Mesothelial cell of epicardium (in vitro differentiated cells): ENCODE results near the gene ITFG2. TPM values are rescaled to one million over a fixed set of nuclear protein-coding genes. Genes with fewer than 3 reads are reported as not detected.
A peak's percentile ranks its signal among the peaks of the same experiment; 100 is the strongest.

Source experiments
- DNase-seq, 2 experiments: peaks; one replicate each; pipeline ENCODE4 v3.0.0; 2021; ENCODE audit warnings: low spot score in 2 of 2; ENCODE audit not compliant: unreplicated experiment in 2 of 2
- H3K27ac Mint-ChIP-seq: 2 replicates; pipeline ENCODE4 v1.8.0; 2021; ENCODE audit warnings: mixed read lengths
- H3K27me3 Mint-ChIP-seq: 2 replicates; pipeline ENCODE4 v1.8.0; 2021; ENCODE audit warnings: low read depth, mixed read lengths
- H3K36me3 Mint-ChIP-seq: 2 replicates; pipeline ENCODE4 v1.8.0; 2021; ENCODE audit warnings: mixed read lengths
- H3K4me1 Mint-ChIP-seq: 2 replicates; pipeline ENCODE4 v1.8.0; 2021; ENCODE audit warnings: mixed read lengths
- H3K4me3 Mint-ChIP-seq: 2 replicates; pipeline ENCODE4 v1.8.0; 2021; ENCODE audit warnings: mild to moderate bottlenecking, moderate library complexity, mixed read lengths
- H3K9me3 Mint-ChIP-seq: 2 replicates; pipeline ENCODE4 v1.8.0; 2021; ENCODE audit warnings: mixed read lengths
- total RNA-seq: library from RNA; stranded (reverse); gene quantifications from 3 replicates; pipeline ENCODE4 v1.2.1, GENCODE V29; 2021
- TF ChIP-seq, protein P1 (sequence below): fragments of 200-600 bp; sonication (generic); IDR thresholded peaks from one replicate; pipeline ENCODE4 v1.5.0; 2021; ENCODE audit warnings: antibody characterized with exemption; ENCODE audit not compliant: unreplicated experiment

ITFG2 gene
- total RNA-seq = 57.4 to 60.0 TPM (median 59.3 TPM) in 3 replicates

DNA sequence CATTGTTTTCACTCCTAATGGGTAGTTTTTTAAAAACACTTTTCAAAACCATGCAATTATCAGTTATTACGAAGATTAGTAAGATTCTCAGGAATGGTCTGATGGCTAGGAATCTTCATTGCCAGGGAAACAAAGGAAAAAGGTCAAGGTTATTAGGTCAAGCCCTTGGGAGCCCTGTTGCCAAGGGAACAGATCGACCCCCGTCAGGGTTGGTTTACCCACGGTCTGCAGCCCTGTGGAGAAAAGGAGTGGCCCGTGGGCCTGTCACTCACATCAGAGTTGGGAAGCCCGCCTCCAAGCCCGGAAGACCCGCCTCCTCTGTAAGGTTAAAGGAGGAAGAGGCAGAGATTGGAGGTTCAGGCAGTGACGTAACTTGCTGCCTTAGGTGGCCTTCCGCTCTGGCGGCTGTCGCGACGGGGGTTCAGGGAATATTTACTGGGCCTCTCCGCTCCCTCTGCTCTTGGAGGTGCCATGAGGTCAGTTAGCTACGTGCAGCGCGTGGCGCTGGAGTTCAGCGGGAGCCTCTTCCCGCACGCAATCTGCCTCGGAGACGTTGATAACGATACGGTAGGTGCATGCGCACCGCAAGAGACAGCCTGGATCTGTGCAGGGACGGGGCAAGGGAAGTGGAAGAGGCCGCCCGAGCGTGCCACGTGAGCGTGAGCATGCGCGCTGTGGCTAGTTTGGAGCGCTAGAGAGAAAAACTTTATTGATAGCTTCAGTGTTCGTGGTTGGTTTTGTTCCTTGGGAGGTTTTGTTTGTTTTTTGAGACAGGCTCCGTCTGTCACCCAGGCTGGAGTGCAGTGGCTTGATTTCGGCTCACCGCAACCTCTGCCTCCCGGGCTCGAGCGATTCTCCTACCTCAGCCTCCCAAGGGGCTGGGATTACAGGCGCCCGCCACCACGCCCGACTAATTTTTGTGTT is at the start of gene ITFG2:
Gene ITFG2, plus strand, starts transcription at position 379 of the 924 bp plus-strand sequence. Its CDS starts 93 bp downstream, at position 472.
- no peaks in the 10 kb centered on the region for H3K9me3 Mint-ChIP-seq
- peak within 1 kb of the TSS; percentile 100 for H3K27ac Mint-ChIP-seq
- H3K36me3 Mint-ChIP-seq = peaks cover 13% of the 10 kb centered on the region
- no peaks in the 10 kb centered on the region for H3K27me3 Mint-ChIP-seq
- H3K4me1 Mint-ChIP-seq = peaks cover 15% of the 10 kb centered on the region
- H3K4me3 Mint-ChIP-seq = peak within 1 kb of the TSS; percentile 100
- DNase-seq = peak; percentile 91 to 93
- TF ChIP-seq, protein P1, sequence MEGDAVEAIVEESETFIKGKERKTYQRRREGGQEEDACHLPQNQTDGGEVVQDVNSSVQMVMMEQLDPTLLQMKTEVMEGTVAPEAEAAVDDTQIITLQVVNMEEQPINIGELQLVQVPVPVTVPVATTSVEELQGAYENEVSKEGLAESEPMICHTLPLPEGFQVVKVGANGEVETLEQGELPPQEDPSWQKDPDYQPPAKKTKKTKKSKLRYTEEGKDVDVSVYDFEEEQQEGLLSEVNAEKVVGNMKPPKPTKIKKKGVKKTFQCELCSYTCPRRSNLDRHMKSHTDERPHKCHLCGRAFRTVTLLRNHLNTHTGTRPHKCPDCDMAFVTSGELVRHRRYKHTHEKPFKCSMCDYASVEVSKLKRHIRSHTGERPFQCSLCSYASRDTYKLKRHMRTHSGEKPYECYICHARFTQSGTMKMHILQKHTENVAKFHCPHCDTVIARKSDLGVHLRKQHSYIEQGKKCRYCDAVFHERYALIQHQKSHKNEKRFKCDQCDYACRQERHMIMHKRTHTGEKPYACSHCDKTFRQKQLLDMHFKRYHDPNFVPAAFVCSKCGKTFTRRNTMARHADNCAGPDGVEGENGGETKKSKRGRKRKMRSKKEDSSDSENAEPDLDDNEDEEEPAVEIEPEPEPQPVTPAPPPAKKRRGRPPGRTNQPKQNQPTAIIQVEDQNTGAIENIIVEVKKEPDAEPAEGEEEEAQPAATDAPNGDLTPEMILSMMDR = no peak

DNA sequence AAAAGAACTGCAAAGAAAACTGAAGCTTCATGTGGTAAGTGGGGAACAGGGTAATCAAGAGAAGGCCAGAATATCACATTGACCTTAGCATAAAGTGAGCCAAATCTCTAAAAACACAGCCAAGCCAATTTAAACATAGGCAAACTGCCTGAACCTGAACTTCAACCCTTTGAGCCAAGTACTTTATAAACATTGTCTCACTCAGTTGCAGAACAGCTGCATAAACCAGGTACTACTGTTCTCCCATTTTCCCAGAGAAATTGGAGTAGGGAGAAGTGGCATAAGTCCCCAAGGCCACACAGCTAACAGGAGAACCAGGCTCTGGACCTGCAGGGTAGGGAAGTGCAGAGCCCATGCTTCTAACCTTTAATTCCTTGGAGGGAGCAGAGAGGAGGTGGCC is 48.1 kb upstream of the ITFG2 start:
- Mint-ChIP-seq H3K4me1 (no peaks in the 10 kb centered on the region), H3K4me3 (no peak overlapping the region), H3K36me3 (no peaks in the 10 kb centered on the region), H3K9me3 (no peaks in the 10 kb centered on the region), H3K27ac (no peak overlapping the region), H3K27me3 (peaks cover 24% of the 10 kb centered on the region)
- no peak for DNase-seq
- TF ChIP-seq, protein P1 = no peak

DNA sequence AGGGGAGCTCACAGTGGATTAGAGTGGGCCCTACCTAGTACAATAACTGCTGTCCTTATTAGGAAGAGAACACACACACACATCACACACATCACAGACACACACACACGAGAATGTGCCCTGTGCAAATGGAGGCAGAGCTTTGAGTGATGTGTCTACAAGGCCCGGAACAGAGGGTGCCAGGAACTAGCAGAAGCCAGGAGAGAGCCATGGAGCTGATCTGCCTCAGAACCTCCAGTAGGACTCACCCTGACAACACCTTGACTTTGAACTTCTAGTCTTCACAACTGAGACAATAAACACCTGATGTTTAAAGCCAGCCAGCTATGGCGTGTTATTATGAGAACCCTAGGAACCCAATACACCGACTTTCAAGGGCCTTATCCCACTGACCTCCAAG is 47.4 kb upstream of the ITFG2 start:
- no peak for DNase-seq
- TF ChIP-seq, protein P1 = no peak
- Mint-ChIP-seq H3K27ac (no peak overlapping the region), H3K9me3 (no peaks in the 10 kb centered on the region), H3K4me1 (no peaks in the 10 kb centered on the region), H3K27me3 (peaks cover 22% of the 10 kb centered on the region), H3K36me3 (no peaks in the 10 kb centered on the region), H3K4me3 (no peak overlapping the region)

DNA sequence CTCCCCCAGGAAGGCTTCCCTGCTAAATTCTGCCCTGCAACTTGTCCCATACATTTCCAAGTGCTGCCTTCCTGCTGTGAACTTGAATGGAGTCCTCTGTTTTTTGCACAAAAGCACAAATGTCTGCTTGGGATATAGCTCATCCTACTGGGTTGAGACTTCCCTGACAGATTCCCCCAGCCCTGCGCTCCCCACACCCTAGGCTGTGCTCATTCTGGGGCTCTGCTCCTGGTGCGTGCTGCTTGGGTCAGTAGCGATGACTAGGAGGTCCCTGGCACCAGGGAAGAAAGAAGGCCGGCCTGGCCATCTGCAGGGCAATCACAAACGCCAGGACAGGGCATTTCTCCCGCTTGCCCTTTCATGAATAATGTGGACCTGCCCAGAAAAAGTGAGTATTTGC is 46.9 kb upstream of the ITFG2 start:
- no peaks in the 10 kb centered on the region for H3K9me3 Mint-ChIP-seq
- TF ChIP-seq, protein P1 = no peak
- no peaks in the 10 kb centered on the region for H3K4me1 Mint-ChIP-seq
- no peaks in the 10 kb centered on the region for H3K36me3 Mint-ChIP-seq
- no peak for DNase-seq
- peaks cover 24% of the 10 kb centered on the region for H3K27me3 Mint-ChIP-seq
- no peak overlapping the region for H3K27ac Mint-ChIP-seq
- no peak overlapping the region for H3K4me3 Mint-ChIP-seq

DNA sequence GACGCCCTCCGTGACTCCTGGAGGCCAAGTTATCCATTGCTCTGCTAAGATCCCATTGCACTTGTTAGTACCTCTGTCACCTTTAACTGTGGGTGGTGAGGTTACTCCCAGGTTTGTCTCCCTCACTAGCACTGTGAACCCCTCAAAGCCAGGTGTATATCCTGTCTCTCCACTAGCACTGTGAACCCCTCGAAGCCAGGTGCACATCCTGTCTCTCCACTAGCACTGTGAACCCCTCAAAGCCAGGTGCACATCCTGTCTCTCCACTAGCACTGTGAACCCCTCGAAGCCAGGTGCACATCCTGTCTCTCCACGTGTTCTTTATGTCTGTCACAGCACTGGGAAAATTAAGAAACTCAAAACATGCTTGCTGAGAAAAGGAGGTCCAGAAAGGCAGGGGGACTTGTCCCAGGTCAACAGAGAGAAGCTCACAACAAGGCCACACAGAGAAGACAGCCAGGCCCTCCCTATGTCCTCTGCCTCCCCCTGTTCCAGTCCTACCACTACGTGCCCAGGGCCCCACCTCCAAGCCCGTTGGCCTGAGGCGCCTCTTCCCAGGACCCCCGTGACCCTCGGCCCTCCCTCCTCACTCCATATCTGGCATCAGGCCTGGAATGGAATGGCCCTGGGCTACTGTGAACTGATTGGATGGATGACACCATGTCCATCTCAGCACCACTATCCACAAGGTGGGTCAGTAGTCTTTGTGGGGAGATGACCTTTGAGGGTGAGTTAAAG is 44.1 kb upstream of the ITFG2 start:
- peaks cover 28% of the 10 kb centered on the region for H3K27me3 Mint-ChIP-seq
- no peaks in the 10 kb centered on the region for H3K4me1 Mint-ChIP-seq
- no peaks in the 10 kb centered on the region for H3K9me3 Mint-ChIP-seq
- no peaks in the 10 kb centered on the region for H3K36me3 Mint-ChIP-seq
- TF ChIP-seq, protein P1 = no peak
- no peak overlapping the region for H3K4me3 Mint-ChIP-seq
- no peak for DNase-seq
- H3K27ac Mint-ChIP-seq = no peak overlapping the region
